CD4-positive, alpha-beta T cell treated with Interleukin-10 for 1 hour (primary cell): Measurements from ENCODE around the gene CFH.
"Not testable (repeated sequence)": the region's sequence is repeated elsewhere in the genome, so short reads cannot be mapped to it uniquely, and the experiment has no call there.

Source experiments
- DNase-seq: peaks from one replicate; pipeline ENCODE4 v3.0.0-alpha.2; 2020

CFH gene

GRCh38 chr1:196669051-196669450 is 17.2 kb downstream of the CFH start:
- no peak for DNase-seq

- DNase-seq, result no peak
Observed at GRCh38 chr1:196669693-196670092, 17.9 kb downstream of the CFH start.

DNA sequence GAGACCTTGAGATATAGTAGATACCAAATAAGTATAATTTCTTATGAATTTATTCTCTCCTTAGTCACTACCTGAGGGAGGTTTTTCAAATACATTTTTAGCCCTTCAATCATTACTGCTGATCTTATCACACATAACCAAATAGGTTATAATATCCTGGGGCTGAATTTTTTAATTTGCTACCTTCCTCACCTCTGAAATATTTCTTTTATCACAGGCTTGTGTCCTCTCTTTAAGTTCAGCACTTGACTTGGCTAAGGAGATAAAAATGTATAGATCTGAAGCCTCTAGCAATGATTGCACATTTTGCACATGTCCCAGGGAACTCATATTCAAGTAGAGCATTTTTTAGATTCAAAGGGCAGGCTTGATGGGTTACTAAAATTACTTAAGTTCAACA is 23.1 kb downstream of the CFH start:
- no peak for DNase-seq

DNA sequence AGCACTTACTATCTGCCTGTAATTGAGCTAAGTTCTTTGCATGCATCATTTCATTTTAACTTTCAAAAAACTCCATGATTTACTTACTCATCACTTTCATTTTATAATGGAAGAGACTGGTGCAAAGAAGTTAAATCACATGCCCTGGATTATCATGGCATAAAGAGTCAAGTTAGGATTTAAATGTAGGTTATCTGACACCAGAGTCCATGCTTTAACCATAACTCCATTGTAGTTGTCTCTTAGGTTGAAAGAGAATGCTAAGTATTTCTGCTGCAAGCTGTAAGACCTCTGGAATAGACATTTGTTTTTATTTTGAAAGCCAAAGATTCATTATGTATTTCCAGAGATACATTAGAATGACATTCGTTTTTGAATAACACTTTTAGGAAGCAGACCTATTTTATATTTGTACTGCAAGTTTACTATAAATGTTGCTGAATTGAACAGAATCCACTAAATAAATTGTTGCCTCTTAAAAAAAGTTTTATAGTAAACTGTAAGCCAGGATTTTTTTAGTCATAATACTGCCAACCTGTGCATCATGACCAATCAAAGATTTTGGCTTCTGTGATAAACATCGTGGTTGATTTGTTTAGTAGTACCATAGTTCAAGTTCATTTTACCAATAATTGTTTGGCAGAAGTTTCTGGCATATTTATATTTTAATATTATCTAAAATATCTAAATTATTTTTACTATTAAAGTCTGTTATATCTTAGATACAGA is 26.1 kb downstream of the CFH start:
- DNase-seq, result no peak

GRCh38 chr1:196678510-196678884 is 26.7 kb downstream of the CFH start:
- no peak for DNase-seq

- no peak for DNase-seq
Observed at GRCh38 chr1:196680107-196680506, 28.3 kb downstream of the CFH start.

- no peak for DNase-seq
Observed at GRCh38 chr1:196684476-196684875, 32.6 kb downstream of the CFH start.

- DNase-seq, result no peak
Observed at GRCh38 chr1:196685506-196685905, 33.7 kb downstream of the CFH start.

DNA sequence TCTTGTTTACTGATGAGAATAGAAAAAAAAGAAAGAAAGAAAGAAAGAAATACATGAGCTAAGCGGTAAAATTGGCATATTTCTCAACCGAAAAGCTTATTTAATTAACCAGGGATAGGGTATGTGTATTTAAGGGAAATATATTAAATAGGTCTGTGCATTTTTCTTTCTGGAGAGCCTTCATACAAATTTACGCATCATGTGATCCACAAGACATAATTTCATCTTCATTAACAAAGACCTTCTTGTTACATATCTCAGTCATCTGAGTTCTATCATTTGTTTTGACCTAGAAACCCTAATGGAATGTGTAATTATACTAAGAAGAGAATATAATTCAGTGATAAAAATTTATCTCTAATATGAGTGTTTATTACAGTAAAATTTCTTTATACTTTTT is 37.2 kb downstream of the CFH start:
- no peak for DNase-seq

DNA sequence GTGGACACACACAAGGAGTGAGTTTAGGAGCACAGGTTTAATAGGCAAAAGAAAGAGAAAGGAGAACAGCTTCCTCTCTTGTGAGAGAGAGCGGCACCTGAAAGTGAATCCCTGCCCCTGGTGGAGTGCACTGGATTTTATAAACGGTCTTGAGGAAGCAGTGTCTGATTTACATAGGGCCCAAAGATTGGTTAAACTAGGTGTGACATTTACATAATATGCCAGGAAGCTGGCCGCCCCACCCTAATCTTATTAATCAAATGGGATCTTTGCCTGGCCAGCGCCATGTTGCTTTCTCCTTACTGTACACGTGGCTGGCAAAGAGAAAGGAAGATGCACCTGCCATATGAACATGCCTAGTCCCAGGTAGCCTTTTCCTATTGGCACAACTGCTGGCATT is 38.7 kb downstream of the CFH start:
- DNase-seq, result no peak

DNA sequence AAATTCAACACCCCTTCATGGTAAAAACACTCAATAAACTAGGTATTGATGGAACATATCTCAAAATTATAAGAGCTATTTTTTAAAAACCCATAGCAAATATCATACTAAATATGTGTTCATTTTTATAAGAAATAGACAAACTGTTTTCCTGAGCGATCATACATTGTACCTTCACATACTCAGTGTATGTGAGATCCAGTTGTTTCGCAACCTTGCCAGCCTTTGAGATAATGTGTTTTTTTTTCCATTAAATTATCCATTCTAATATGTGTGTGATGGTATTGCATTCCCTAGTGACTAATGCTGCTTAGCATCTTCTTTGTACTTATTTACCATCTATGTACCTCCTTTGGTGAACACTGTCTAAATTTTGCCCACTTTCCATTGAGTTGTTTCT is 47.1 kb downstream of the CFH start:
- no peak for DNase-seq

GRCh38 chr1:196701144-196701543 is 49.3 kb downstream of the CFH start:
- DNase-seq, result no peak

DNA sequence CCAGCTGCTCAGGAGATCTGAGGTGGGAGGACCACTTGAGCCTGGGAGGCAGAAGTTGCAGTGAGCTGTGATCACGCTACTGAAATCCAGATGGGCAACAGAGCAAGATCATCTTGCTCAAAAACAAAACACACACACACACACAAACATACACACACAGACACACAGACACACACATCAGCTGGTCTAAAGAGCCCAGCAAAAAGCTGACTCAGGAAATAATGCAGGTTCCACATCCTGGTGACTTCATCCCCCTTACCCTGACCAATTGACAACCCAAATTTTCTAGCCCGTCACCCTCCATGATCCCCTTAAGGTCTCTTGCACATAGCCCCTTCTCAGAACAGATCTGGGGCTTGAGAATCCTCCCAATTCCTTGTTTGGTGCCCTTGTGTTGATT is 58.0 kb downstream of the CFH start:
- DNase-seq, result not testable (repeated sequence)

DNA sequence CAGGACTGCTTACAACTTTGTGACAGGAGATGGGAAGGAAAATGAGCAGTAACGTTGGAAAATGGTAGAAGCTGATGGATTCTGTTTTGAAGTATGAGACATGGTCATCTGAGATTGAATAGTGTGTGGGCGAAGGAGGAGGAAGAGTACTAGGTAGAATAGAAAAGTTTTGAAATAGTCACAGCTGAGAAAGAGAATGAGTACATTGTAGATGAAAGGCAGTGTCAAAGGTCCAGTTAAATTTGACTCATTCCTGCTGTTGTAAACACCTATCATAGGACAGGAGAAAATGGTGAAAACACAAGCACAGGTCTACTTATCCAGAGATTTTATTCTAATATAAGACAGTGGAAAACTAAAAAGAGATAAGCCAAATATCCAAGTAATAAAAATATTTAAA is 66.0 kb downstream of the CFH start:
- DNase-seq, result no peak

DNA sequence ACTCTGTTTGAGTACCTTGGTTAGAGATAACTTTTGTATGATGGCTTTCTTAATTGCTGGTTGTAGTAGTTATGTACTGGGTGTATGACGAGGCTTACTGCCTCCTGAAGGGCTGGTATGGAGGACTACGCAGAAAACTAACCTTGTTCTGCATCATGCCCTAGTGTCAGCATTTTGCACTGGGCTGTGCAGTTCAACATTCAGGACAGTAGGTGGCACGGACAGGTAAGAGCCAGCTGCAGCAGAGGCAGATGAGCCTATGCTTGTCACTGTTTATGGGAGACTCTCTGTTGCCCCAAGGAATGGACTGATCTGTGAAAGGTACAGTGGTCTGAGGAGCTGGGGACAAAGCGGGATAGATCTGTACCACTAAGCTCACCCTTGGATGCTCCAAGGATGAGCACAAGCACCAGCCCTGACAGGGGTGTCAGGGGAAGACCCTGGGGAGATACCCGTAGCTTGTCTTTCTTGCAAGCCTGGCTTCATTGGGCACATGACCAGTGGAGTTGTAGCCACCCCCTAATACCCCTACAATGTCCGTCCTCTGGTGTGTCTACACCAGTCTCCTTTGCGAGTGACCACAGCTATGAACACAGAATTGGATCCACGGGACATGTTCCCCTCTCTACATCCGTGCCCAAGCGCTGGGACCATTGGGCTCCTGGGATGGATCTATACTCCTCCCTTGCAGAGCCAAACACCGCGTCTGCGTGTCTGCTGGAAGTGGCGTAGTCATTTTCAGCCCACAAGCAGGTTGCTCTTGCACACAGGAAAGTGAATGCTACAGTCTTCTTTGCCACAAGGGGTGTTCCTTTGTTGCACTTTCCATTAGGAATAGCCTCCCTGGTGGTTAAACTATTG is 71.7 kb downstream of the CFH start:
- peak; percentile 49 for DNase-seq

DNA sequence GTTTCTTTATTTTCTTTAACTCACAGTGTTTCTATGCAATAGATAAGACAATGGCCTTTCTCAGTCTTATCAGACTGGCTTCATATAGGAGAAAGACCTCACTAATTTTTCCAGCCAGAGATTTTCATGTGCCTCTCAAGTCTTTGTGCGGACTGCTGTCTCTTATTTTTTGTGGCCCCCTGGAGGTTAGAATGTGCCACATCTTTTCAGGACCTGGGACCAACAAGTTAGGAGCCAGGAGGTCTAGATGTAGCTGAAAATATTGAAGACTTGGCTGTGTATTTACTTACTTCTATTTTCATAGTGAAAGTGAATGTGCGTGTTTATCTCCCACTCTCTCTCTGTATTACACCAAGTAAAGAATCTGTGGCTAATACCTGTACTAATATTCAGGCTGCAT is 80.7 kb downstream of the CFH start:
- DNase-seq, result no peak

GRCh38 chr1:196733091-196733970 is 81.5 kb downstream of the CFH start:
- DNase-seq, result no peak

DNA sequence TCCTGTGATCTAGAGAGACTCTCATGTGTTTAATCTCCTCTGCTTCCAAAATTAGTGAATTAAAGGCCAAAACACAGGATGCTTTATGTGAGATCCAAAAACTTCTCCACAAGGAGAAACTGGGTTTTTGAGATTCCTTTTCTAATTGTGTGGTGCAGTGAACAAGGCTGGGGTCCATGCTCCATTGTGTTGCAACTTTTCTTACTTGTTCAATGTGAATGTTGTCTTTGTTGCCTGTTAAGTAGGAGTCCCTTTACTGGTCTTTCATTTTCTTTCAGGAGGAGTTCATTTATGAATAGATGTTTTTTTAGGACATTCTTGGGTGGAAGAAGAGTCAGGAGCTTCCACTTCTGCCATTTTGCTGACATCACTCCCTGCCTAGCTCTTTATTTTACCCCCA is 82.2 kb downstream of the CFH start:
- no peak for DNase-seq

DNA sequence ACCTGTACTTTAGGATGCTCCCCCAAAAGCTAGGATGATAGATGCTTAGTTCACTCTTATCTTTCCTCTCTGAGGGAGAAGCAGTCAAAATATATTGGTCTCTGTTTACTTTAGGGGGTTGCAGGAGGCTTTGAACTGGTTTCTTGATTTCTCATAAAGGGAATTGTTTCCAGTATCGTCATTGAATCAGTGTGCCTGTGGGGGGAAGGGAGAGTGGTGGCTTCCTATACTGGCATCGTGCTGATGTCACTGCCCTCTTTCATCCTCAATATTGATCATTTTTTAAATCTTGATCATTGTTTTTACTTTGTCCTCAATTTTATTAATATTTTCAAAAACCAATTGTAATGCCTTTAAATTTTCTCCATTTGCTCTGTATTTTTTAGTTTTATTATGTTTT is 82.6 kb downstream of the CFH start:
- no peak for DNase-seq

- no peak for DNase-seq
Observed at GRCh38 chr1:196738730-196739129, 86.9 kb downstream of the CFH start.

GRCh38 chr1:196743244-196743643 is 91.4 kb downstream of the CFH start:
- DNase-seq, result not testable (repeated sequence)

DNA sequence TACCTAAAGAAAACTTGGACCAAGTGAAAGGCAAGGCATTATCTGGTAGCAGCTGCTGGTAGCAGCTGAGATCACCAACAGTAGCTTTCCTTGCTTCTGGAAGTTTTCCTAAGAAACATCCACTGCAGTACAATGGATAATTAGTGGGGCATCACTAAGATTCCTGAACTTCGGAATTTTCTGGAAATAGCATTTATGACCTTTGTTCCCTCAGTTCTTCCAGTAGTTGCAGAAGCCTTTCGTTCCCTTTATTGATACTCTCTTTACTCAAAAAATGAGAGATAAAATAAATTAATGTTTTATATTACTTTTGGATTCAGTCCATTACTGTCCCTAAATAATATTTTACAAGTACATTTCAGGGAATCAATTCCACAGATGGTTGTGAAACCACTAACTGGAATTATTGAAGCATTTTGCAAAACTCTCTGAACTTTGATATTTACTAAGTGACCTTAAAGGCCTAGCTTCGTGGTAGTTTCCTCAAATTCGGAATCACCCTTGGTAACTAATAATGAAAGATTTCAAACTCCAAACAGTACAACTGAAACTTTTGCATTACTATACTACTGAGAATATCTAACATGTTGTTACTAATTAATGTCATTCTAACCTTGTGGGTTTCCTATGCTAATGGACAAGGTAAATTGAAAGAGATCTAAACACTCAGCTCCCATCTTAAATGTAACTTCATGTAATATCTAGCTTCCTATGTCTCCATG is 113.3 kb downstream of the CFH start:
- not testable (repeated sequence) for DNase-seq

GRCh38 chr1:196769823-196770222 is 118.0 kb downstream of the CFH start:
- DNase-seq, result not testable (repeated sequence)
